ENCODE measurements around the gene MAP3K5.

The MAP3K5 gene

GRCh38 chr6:136775081-136775480 is 17.2 kb downstream of the MAP3K5 start:
- no peak overlapping the region for H3K4me3 ChIP-seq (ENCODE audit: insufficient read depth, low read length, poor library complexity, severe bottlenecking)
- no peaks in the 10 kb centered on the region for H3K79me2 ChIP-seq (ENCODE audit: insufficient read depth, low read length)
- H3K27ac ChIP-seq (ENCODE audit: low read depth, low read length), result no peak overlapping the region
- H3K9ac ChIP-seq (ENCODE audit: low read length), result no peak overlapping the region
- no peaks in the 10 kb centered on the region for H3K36me3 ChIP-seq (ENCODE audit: low read length)
- H3F3A ChIP-seq (ENCODE audit: insufficient read depth), result no peaks in the 10 kb centered on the region
- no peak for TF ChIP-seq EZH2phosphoT487 (conservative IDR thresholded peaks at IDR 0.05; ENCODE audit: low read length)
- H2AFZ ChIP-seq (ENCODE audit: low read depth, low read length, severe bottlenecking), result no peak overlapping the region
- H3K9me2 ChIP-seq (replicated peaks; ENCODE audit: insufficient read depth, low read length), result no peaks in the 10 kb centered on the region
- H3K4me2 ChIP-seq (ENCODE audit: low read depth, low read length, poor library complexity, severe bottlenecking), result no peak overlapping the region
- H3K27me3 ChIP-seq (ENCODE audit: low read length), result no peaks in the 10 kb centered on the region
- H3K9me3 ChIP-seq (ENCODE audit: insufficient read depth, low read length), result no peaks in the 10 kb centered on the region
- H4K20me1 ChIP-seq (ENCODE audit: low read depth, low read length), result no peaks in the 10 kb centered on the region

DNA sequence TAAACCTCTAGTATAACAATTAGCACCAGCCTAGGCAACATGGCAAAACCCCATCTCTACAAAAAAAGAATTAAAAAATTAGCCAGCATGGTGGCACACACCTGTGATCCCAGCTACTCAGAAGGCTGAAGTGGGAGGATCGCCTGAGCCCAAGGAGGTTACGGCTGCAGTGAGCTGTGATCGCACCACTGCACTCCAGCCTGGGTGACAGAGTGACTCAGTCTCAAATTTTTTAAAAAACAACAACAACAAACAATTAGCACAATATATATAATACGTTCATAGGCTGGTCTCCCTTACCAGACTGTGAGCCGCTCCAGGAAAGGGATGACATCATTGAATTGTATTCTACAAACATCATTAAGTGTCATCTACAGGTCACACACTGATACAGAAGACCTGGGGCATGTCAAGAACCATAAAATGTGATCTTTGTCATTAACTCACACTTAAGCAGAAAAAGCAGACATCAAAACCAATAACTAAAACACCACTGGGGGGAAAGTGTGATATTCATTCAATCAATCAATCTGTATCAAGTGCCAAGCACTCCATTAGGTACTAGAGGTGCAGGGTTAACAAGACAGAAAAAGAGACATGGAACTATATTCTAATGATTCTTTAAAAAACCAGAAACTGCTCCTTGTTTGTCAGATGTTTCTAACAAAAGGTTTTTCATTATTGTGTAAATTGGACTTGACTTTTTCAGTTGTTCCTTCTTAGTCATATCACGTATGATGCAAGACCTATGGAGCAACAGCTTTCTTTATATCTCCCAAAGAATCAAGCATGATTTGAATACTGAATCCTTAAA is 17.8 kb downstream of the MAP3K5 start:
- H3K27ac ChIP-seq (ENCODE audit: low read depth, low read length), result no peak overlapping the region
- H3K36me3 ChIP-seq (ENCODE audit: low read length), result no peaks in the 10 kb centered on the region
- no peaks in the 10 kb centered on the region for H3K9me2 ChIP-seq (replicated peaks; ENCODE audit: insufficient read depth, low read length)
- no peak overlapping the region for H3K9ac ChIP-seq (ENCODE audit: low read length)
- no peaks in the 10 kb centered on the region for H3K27me3 ChIP-seq (ENCODE audit: low read length)
- no peak overlapping the region for H2AFZ ChIP-seq (ENCODE audit: low read depth, low read length, severe bottlenecking)
- TF ChIP-seq, protein P1, sequence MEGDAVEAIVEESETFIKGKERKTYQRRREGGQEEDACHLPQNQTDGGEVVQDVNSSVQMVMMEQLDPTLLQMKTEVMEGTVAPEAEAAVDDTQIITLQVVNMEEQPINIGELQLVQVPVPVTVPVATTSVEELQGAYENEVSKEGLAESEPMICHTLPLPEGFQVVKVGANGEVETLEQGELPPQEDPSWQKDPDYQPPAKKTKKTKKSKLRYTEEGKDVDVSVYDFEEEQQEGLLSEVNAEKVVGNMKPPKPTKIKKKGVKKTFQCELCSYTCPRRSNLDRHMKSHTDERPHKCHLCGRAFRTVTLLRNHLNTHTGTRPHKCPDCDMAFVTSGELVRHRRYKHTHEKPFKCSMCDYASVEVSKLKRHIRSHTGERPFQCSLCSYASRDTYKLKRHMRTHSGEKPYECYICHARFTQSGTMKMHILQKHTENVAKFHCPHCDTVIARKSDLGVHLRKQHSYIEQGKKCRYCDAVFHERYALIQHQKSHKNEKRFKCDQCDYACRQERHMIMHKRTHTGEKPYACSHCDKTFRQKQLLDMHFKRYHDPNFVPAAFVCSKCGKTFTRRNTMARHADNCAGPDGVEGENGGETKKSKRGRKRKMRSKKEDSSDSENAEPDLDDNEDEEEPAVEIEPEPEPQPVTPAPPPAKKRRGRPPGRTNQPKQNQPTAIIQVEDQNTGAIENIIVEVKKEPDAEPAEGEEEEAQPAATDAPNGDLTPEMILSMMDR (IDR thresholded peaks at IDR 0.05; ENCODE audit: insufficient read depth, low read length, poor library complexity, severe bottlenecking), result no peak
- no peak for TF ChIP-seq EZH2phosphoT487 (conservative IDR thresholded peaks at IDR 0.05; ENCODE audit: low read length)
- H3F3A ChIP-seq (ENCODE audit: insufficient read depth), result no peaks in the 10 kb centered on the region
- no peaks in the 10 kb centered on the region for H3K9me3 ChIP-seq (ENCODE audit: insufficient read depth, low read length)
- no peaks in the 10 kb centered on the region for H3K79me2 ChIP-seq (ENCODE audit: insufficient read depth, low read length)
- no peak overlapping the region for H3K4me3 ChIP-seq (ENCODE audit: insufficient read depth, low read length, poor library complexity, severe bottlenecking)
- no peak overlapping the region for H3K4me2 ChIP-seq (ENCODE audit: low read depth, low read length, poor library complexity, severe bottlenecking)
- H4K20me1 ChIP-seq (ENCODE audit: low read depth, low read length), result no peaks in the 10 kb centered on the region

DNA sequence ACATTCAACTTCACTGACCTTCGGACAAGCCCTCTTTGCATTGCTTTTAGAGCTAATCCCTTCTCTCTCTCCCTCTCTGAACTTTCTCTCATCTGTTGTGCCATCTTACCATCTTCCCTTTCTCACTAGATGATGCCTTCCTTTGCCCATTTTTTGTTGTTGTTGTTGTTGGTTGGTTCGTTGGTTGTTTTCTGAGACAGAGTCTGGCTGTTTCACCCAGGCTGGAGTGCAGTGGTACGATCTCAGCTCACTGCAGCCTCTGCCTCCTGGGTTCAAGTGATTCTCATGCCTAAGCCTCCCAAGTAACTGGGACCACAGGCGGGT is 18.8 kb downstream of the MAP3K5 start:
- no peak overlapping the region for H3K9ac ChIP-seq (ENCODE audit: low read length)
- no peaks in the 10 kb centered on the region for H3K79me2 ChIP-seq (ENCODE audit: insufficient read depth, low read length)
- H3K27ac ChIP-seq (ENCODE audit: low read depth, low read length), result no peak overlapping the region
- no peak overlapping the region for H3K4me2 ChIP-seq (ENCODE audit: low read depth, low read length, poor library complexity, severe bottlenecking)
- no peaks in the 10 kb centered on the region for H3F3A ChIP-seq (ENCODE audit: insufficient read depth)
- H3K36me3 ChIP-seq (ENCODE audit: low read length), result no peaks in the 10 kb centered on the region
- H3K9me3 ChIP-seq (ENCODE audit: insufficient read depth, low read length), result no peaks in the 10 kb centered on the region
- TF ChIP-seq, protein P1 (IDR thresholded peaks at IDR 0.05; ENCODE audit: insufficient read depth, low read length, poor library complexity, severe bottlenecking), result no peak
- no peak for TF ChIP-seq EZH2phosphoT487 (conservative IDR thresholded peaks at IDR 0.05; ENCODE audit: low read length)
- H4K20me1 ChIP-seq (ENCODE audit: low read depth, low read length), result no peaks in the 10 kb centered on the region
- H3K27me3 ChIP-seq (ENCODE audit: low read length), result no peaks in the 10 kb centered on the region
- no peaks in the 10 kb centered on the region for H3K9me2 ChIP-seq (replicated peaks; ENCODE audit: insufficient read depth, low read length)
- H2AFZ ChIP-seq (ENCODE audit: low read depth, low read length, severe bottlenecking), result no peak overlapping the region
- no peak overlapping the region for H3K4me3 ChIP-seq (ENCODE audit: insufficient read depth, low read length, poor library complexity, severe bottlenecking)

GRCh38 chr6:136772685-136773472 is 19.4 kb downstream of the MAP3K5 start:
- Histone ChIP-seq H3K79me2 (ENCODE audit: insufficient read depth, low read length) (no peaks in the 10 kb centered on the region), H4K20me1 (ENCODE audit: low read depth, low read length) (no peaks in the 10 kb centered on the region)

More at GRCh38 chr6:136772685-136773472, 19.4 kb downstream of the MAP3K5 start:
- Histone ChIP-seq H3K9ac (ENCODE audit: low read length) (no peak overlapping the region), H3F3A (ENCODE audit: insufficient read depth) (no peaks in the 10 kb centered on the region), H3K9me3 (ENCODE audit: insufficient read depth, low read length) (no peaks in the 10 kb centered on the region), H3K4me2 (ENCODE audit: low read depth, low read length, poor library complexity, severe bottlenecking) (no peak overlapping the region), H3K36me3 (ENCODE audit: low read length) (no peaks in the 10 kb centered on the region), H3K27me3 (ENCODE audit: low read length) (no peaks in the 10 kb centered on the region), H3K27ac (ENCODE audit: low read depth, low read length) (no peak overlapping the region), H3K4me3 (ENCODE audit: insufficient read depth, low read length, poor library complexity, severe bottlenecking) (no peak overlapping the region), H2AFZ (ENCODE audit: low read depth, low read length, severe bottlenecking) (no peak overlapping the region), H3K9me2 (replicated peaks; ENCODE audit: insufficient read depth, low read length) (no peaks in the 10 kb centered on the region)
- TF ChIP-seq, protein P1 (IDR thresholded peaks at IDR 0.05; ENCODE audit: insufficient read depth, low read length, poor library complexity, severe bottlenecking), result no peak
- TF ChIP-seq EZH2phosphoT487 (conservative IDR thresholded peaks at IDR 0.05; ENCODE audit: low read length), result no peak
